Measurements from ENCODE around the gene INPP1. TPM values are rescaled to one million over a fixed set of nuclear protein-coding genes. Genes with fewer than 3 reads are reported as not detected.

The INPP1 gene
- total and polyA plus RNA-seq, 2 of the 8 experiments (the other 6 are each of a cell fraction or from before 2014, with no cell fraction given), result 0.88 to 3.0 TPM

DNA sequence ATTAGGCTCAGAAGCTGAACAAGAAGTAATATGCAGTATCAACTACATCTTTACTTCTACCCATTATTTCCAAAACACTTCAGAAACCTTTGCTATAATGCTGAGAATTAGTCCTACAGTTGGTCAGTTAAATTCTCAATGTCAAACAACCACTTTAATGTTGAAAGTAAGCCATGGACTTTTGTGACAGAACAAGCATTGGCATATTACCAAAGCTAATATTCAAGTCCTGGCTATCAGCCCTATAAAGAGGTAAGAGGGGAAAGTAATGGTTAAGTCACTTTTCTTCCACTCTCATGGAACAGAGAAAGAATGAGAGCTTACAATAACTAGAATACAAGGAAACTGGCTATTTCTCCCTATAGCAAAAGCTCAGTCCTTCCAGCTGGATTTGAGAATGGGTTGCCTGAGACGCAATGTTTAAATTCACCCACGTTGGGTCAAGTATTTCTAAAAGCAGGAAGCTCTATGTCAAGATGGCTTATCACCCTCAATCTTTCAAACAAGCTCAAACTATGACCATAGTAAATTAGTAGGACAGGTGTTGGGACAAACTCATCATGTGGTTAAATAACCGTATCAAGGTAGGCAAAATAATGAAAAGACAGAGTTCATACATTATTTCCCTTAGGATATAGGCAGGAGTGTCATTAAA is 33.3 kb downstream of the INPP1 start:
- Histone ChIP-seq H3K36me3 (ENCODE audit: control insufficient read depth in 2 of 4, insufficient read depth in 4 of 4, low read length in 3 of 4) (no peaks in the 10 kb centered on the region), H3K9me3 (ENCODE audit: insufficient read depth in 2 of 2, low read depth in 1 of 2, low read length in 1 of 2) (no peaks in the 10 kb centered on the region), H2BK20ac (ENCODE audit: low read length) (no peak overlapping the region), H2AK5ac (ENCODE audit: low read depth, low read length) (no peak overlapping the region), H2BK15ac (ENCODE audit: low read length) (no peak overlapping the region), H3K56ac (replicated peaks; ENCODE audit: insufficient read length, low read depth, low read length) (no peak overlapping the region), H3K27me3 (replicated peaks in 1 of 4; ENCODE audit: control insufficient read depth in 3 of 4, extremely low read depth in 1 of 4, insufficient read depth in 3 of 4, low read length in 3 of 4) (no peaks in the 10 kb centered on the region), H3K27ac (ENCODE audit: low read depth, low read length) (no peak overlapping the region), H3K14ac (ENCODE audit: insufficient read length) (no peak overlapping the region), H2BK5ac (ENCODE audit: low read depth, low read length) (no peak overlapping the region), H3K4ac (replicated peaks; ENCODE audit: insufficient read length, low read depth, low read length) (no peak overlapping the region), H3K9ac (replicated peaks in 1 of 4; ENCODE audit: extremely low read depth in 1 of 4, low read depth in 3 of 4, low read length in 3 of 4) (no peak overlapping the region), H3K23ac (ENCODE audit: insufficient read length) (no peak overlapping the region), H4K8ac (ENCODE audit: extremely low read depth, insufficient read depth, low read length) (no peak overlapping the region), H3K79me1 (ENCODE audit: low read depth, low read length) (no peaks in the 10 kb centered on the region), H2AFZ (ENCODE audit: low read length) (no peak overlapping the region), H3K4me3 (ENCODE audit: extremely low read depth in 1 of 4, insufficient read depth in 2 of 4, low read depth in 3 of 4, low read length in 4 of 4) (no peak overlapping the region), H3K23me2 (ENCODE audit: low read depth, low read length) (no peaks in the 10 kb centered on the region; the same call in 1 of the 2 replicates), H3K4me2 (ENCODE audit: insufficient read depth in 1 of 2, low read depth in 2 of 2, low read length in 2 of 2) (no peak overlapping the region), H3K18ac (ENCODE audit: extremely low read depth, low read length) (no peak overlapping the region), H4K91ac (replicated peaks; ENCODE audit: insufficient read length, low read length) (no peak overlapping the region), H2BK120ac (replicated peaks; ENCODE audit: low read depth, low read length) (no peak overlapping the region), H4K20me1 (replicated peaks in 1 of 2; ENCODE audit: control insufficient read depth in 1 of 2, insufficient read depth in 2 of 2, low read length in 2 of 2) (no peaks in the 10 kb centered on the region), H4K5ac (ENCODE audit: insufficient read length, low read depth, low read length) (no peak overlapping the region), H3K4me1 (replicated peaks in 1 of 4; ENCODE audit: control insufficient read depth in 3 of 4, insufficient read depth in 4 of 4, low read length in 3 of 4) (no peaks in the 10 kb centered on the region), H3K79me2 (ENCODE audit: control insufficient read depth in 1 of 2, insufficient read depth in 2 of 2, low read length in 2 of 2) (no peaks in the 10 kb centered on the region), H2BK12ac (ENCODE audit: low read depth, low read length) (no peak overlapping the region)
- WGBS, 2 experiments (ENCODE audit: extremely low coverage in 1 of 2, insufficient coverage in 1 of 2, insufficient read length in 1 of 2, insufficient replicate concordance in 2 of 2, low coverage in 1 of 2, low lambda C conversion rate in 2 of 2, missing lambda C conversion rate in 1 of 2), result 82% methylated on average over 3 of the region's 3 CpGs; no CpG with 5 or more reads in 1 of the 2 experiments
- POLR2A ChIA-PET (ENCODE audit: partially characterized antibody), result no interaction called here
- FAIRE-seq (no peak), DNase-seq (ENCODE audit: low read depth in 1 of 2, low spot score in 2 of 2) (no peak)
- CTCF ChIA-PET (ENCODE audit: partially characterized antibody), result interaction anchor here (0.7 to 1.1 kb wide), 5 partner anchors 9 to 256 kb away, joined by 3 read pairs; partner anchors contain the start of gene HIBCH
- TF ChIP-seq NANOG (IDR thresholded peaks at IDR 0.05; ENCODE audit: insufficient read depth, low read depth, low read length, poor library complexity, severe bottlenecking), result no peak
- TF ChIP-seq KDM4A (IDR thresholded peaks at IDR 0.05; ENCODE audit: low read depth, low read length, severe bottlenecking), result no peak
- TF ChIP-seq TEAD4 (IDR thresholded peaks at IDR 0.05; ENCODE audit: low read depth, low read length), result no peak
- no peak for TF ChIP-seq SIRT6 (IDR thresholded peaks at IDR 0.05; ENCODE audit: low read length)
- no peak for TF ChIP-seq CBX5 (IDR thresholded peaks at IDR 0.05; ENCODE audit: low read depth, low read length)
- TF ChIP-seq, protein P1, sequence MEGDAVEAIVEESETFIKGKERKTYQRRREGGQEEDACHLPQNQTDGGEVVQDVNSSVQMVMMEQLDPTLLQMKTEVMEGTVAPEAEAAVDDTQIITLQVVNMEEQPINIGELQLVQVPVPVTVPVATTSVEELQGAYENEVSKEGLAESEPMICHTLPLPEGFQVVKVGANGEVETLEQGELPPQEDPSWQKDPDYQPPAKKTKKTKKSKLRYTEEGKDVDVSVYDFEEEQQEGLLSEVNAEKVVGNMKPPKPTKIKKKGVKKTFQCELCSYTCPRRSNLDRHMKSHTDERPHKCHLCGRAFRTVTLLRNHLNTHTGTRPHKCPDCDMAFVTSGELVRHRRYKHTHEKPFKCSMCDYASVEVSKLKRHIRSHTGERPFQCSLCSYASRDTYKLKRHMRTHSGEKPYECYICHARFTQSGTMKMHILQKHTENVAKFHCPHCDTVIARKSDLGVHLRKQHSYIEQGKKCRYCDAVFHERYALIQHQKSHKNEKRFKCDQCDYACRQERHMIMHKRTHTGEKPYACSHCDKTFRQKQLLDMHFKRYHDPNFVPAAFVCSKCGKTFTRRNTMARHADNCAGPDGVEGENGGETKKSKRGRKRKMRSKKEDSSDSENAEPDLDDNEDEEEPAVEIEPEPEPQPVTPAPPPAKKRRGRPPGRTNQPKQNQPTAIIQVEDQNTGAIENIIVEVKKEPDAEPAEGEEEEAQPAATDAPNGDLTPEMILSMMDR (IDR thresholded peaks at IDR 0.05; ENCODE audit: control extremely low read depth in 1 of 3, insufficient read depth in 1 of 3, low read depth in 1 of 3, low read length in 3 of 3), result no peak
- no peak for TF ChIP-seq RNF2 (IDR thresholded peaks at IDR 0.05; ENCODE audit: borderline replicate concordance, low read depth, low read length, missing control alignments, poor library complexity, severe bottlenecking)
- TF ChIP-seq BCL11A (IDR thresholded peaks at IDR 0.05; ENCODE audit: low read depth in 2 of 2, low read length in 2 of 2), result no peak
- no peak for TF ChIP-seq CHD1 (IDR thresholded peaks at IDR 0.05; ENCODE audit: low read depth, low read length)
- no peak for TF ChIP-seq HDAC6 (IDR thresholded peaks at IDR 0.05; ENCODE audit: low read depth, low read length)
- TF ChIP-seq JUND (IDR thresholded peaks at IDR 0.05; ENCODE audit: low read length), result no peak

Measured in H1 (cell line).